Measurements from ENCODE around the gene MREG. TPM values are rescaled to one million over a fixed set of nuclear protein-coding genes. Genes with fewer than 3 reads are reported as not detected.

The MREG gene
- total and polyA plus RNA-seq, 7 donors, result 0.99 to 8.8 (median 1.5) TPM

DNA sequence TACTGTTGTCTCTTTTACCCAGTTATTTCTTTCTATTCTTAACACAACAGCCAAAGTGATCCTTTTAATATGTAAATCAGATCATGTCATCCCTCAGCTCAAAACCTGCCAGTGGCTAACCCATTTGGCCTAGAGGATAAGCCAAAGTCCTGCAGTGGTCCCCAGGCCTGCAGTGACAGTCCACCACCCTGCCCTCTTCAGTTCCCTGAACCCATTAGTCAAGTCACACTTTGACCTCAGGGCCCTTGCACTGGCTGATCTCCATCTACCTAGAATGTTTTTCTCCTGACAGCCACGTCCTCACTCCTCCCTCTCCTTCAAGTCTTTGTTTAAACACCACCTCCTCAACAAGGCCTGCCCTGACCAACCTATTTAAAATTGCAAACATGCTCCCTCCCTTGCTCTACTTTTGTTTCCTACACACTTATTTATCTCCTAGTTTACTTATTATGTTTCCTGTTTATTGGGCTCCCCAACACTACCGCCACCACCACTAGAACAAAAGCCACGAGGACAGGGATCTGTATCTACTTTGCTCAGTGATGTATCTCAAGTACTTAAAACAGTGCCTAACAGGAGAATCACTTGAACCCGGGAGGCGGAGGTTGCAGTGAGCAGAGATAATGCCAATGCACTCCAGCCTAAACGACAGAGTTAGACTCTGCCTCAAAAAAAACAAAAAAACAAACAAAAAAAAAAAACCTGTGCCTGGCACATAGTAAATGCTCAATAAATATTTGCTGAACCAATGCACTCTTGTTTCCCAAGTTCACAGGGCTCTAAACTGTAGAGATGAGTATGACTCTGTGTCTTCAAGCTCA lies 9.3 kb downstream of the MREG start:
- H3K27ac ChIP-seq, result no peak overlapping the region
- H3K4me1 ChIP-seq, result peaks cover 0 to 4% (median 0%) of the 10 kb centered on the region in 4 donors
- H3K36me3 ChIP-seq, result no peaks in the 10 kb centered on the region
- intact Hi-C loops (cut with DNase I), result no loop called here
- 81 to 85% methylated on average over 6 of the region's 6 CpGs for WGBS, 2 donors
- H3K27me3 ChIP-seq, result no peaks in the 10 kb centered on the region
- H3K4me3 ChIP-seq, result no peak overlapping the region
- no peak for DNase-seq
- no peaks in the 10 kb centered on the region for H3K9me3 ChIP-seq
- TF ChIP-seq POLR2A (IDR thresholded peaks at IDR 0.05) (no peak), EP300 (IDR thresholded peaks at IDR 0.05) (no peak), POLR2AphosphoS5 (IDR thresholded peaks at IDR 0.05) (no peak), CTCF (IDR thresholded peaks at IDR 0.05) (no peak)

DNA sequence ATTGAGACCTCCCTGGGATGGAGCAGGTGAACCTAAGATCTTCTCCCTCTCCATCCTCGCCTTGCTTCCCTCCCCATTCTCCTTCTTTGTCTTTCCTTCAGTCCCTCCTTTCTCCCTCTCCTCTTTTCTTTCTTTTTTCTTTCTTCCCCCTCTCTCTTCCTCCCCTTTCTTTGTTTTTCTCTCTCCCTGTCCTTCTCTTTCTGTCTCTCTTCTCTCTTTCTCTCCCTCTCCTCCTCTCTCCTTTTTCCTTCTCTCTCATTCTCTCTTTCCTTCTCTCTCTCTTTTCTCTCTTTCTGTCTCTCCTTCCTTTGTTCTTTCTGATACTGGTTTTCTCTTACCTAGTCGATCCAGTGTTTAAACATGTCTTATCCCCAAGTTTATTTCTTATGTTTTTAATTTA lies 10.7 kb downstream of the MREG start:
- no peak overlapping the region for H3K4me3 ChIP-seq
- no peaks in the 10 kb centered on the region for H3K36me3 ChIP-seq
- 80 to 87% methylated on average over 2 of the region's 2 CpGs for WGBS, 2 donors
- intact Hi-C loops (cut with DNase I), result no loop called here
- TF ChIP-seq POLR2A (IDR thresholded peaks at IDR 0.05), result no peak
- TF ChIP-seq POLR2AphosphoS5 (IDR thresholded peaks at IDR 0.05), result no peak
- TF ChIP-seq EP300 (IDR thresholded peaks at IDR 0.05), result no peak
- TF ChIP-seq CTCF (IDR thresholded peaks at IDR 0.05), result no peak
- no peaks in the 10 kb centered on the region for H3K9me3 ChIP-seq
- DNase-seq, result no peak
- H3K27ac ChIP-seq, result no peak overlapping the region
- H3K4me1 ChIP-seq, result peaks cover 0 to 4% (median 0%) of the 10 kb centered on the region in 4 donors
- no peaks in the 10 kb centered on the region for H3K27me3 ChIP-seq

GRCh38 chr2:216002101-216002678 lies 11.2 kb downstream of the MREG start:
- Histone ChIP-seq H3K27me3 (no peaks in the 10 kb centered on the region), H3K36me3 (no peaks in the 10 kb centered on the region), H3K4me1 (peaks cover 0 to 4% (median 0%) of the 10 kb centered on the region in 4 donors), H3K4me3 (no peak overlapping the region), H3K27ac (no peak overlapping the region), H3K9me3 (no peaks in the 10 kb centered on the region)
- 37 to 48% methylated on average over 5 of the region's 5 CpGs for whole genome bisulfite sequencing, 2 donors
- no peak for DNase-seq
- intact Hi-C loops (cut with DNase I), result no loop called here
- TF ChIP-seq POLR2A (IDR thresholded peaks at IDR 0.05) (no peak), POLR2AphosphoS5 (IDR thresholded peaks at IDR 0.05) (no peak), CTCF (IDR thresholded peaks at IDR 0.05) (no peak), EP300 (IDR thresholded peaks at IDR 0.05) (no peak)

DNA sequence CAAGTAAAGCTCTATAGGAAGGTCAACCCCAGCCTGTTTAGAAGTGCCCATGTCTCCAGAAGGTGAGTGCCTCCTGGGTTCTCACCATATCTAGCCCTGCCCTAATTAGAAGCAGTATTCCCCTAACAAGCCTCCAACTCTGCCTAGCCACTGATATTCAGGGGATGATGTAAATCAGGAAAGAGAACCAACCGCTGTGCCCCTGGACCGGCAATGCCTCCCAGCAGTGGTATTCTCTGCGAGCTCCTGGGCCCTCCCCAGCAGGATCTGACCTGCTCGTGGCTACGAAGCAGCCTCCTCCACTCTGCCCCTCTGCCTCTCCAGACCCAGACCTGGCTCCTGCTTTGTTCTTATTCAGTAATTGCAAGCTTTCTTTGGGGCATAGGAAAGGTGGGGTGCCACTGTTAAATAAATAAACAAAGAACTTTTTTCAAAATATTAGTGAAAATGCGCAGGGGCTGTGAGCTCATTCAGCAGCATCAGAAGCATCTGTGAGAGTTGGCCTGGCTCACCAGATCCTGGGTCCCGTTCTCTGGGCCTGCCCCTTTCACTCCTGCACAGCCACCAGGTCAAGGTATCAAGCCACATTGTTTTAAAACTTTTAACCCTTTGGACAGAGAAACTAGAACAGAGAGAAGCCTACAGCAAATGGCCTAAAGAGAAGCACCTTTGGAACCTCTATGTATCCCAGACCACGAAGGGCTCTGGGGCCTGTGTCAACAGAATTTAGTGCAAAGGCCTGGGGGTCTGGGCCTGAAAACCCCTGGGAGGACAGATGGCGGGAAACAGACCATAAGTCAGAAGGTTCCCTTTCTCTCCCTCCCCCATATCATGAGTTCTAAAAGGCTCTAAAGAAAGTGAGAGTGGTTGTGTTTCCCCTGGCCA lies 11.9 kb downstream of the MREG start:
- intact Hi-C loops (cut with DNase I), result no loop called here
- no peak for DNase-seq
- no peaks in the 10 kb centered on the region for H3K36me3 ChIP-seq
- no peak overlapping the region for H3K4me3 ChIP-seq
- no peaks in the 10 kb centered on the region for H3K9me3 ChIP-seq
- TF ChIP-seq POLR2AphosphoS5 (IDR thresholded peaks at IDR 0.05) (no peak), EP300 (IDR thresholded peaks at IDR 0.05) (no peak), CTCF (IDR thresholded peaks at IDR 0.05) (no peak), POLR2A (IDR thresholded peaks at IDR 0.05) (no peak)
- WGBS, 2 donors, result 66 to 83% methylated on average over 9 of the region's 9 CpGs
- H3K27me3 ChIP-seq, result no peaks in the 10 kb centered on the region
- no peak overlapping the region for H3K27ac ChIP-seq
- peaks cover 0 to 3% (median 0%) of the 10 kb centered on the region in 4 donors for H3K4me1 ChIP-seq

All from sigmoid colon (tissue), 7 donors.